ENCODE measurements around the gene CSRNP3. TPM values are rescaled to one million over a fixed set of nuclear protein-coding genes. Genes with fewer than 3 reads are reported as not detected.

CSRNP3 gene
- polyA plus RNA-seq, 2 of the 4 experiments (the other 2 are of a cell fraction), result 0.05 to 0.25 TPM

GRCh38 chr2:165536851-165537499 lies 67.5 kb downstream of the CSRNP3 start:
- DNase-seq (ENCODE audit: low read depth in 1 of 2, low spot score in 1 of 2) (no peak), ATAC-seq (no peak), FAIRE-seq (no peak)
- no peaks in the 10 kb centered on the region for H3K9me3 ChIP-seq
- no peak overlapping the region for H3K4me3 ChIP-seq
- ChIA-PET CTCF (interaction anchor here (0.6 kb wide), 1 partner anchor 69 kb away, joined by 3 read pairs; no protein-coding TSS in a partner anchor), POLR2A (no interaction called here)
- 20% methylated on average over 3 of the region's 3 CpGs for WGBS (ENCODE audit: missing lambda C conversion rate)
- no peak overlapping the region for H3K4me2 ChIP-seq
- TF ChIP-seq POLR2AphosphoS2 (conservative IDR thresholded peaks at IDR 0.05; ENCODE audit: low read length) (no peak), NR3C1 (IDR thresholded peaks at IDR 0.05) (no peak), RFX5 (IDR thresholded peaks at IDR 0.05) (no peak), FOSL2 (IDR thresholded peaks at IDR 0.05) (no peak), FOSL2 (CRISPR knock-in tag; IDR thresholded peaks at IDR 0.05) (no peak), HMGXB4 (CRISPR knock-in tag; IDR thresholded peaks at IDR 0.05; ENCODE audit: borderline replicate concordance) (no peak), ELK1 (IDR thresholded peaks at IDR 0.05; ENCODE audit: low read depth, low read length) (no peak)
- H3K27ac ChIP-seq, result no peak overlapping the region
- H3K4me1 ChIP-seq, result no peaks in the 10 kb centered on the region

- no peak overlapping the region for H3K27ac ChIP-seq
- no peak for DNase-seq (ENCODE audit: low read depth in 1 of 2, low spot score in 1 of 2)
- no peak for FAIRE-seq
- no peaks in the 10 kb centered on the region for H3K4me1 ChIP-seq
- H3K4me3 ChIP-seq, result no peak overlapping the region
- POLR2A ChIA-PET, result interaction anchor here (0.6 kb wide), 1 partner anchor 76 kb away, joined by 8 read pairs; no protein-coding TSS in a partner anchor
- CTCF ChIA-PET, result no interaction called here
- TF ChIP-seq MAX (IDR thresholded peaks at IDR 0.05) (no peak), USF2 (IDR thresholded peaks at IDR 0.05) (no peak), TP53 (CRISPR knock-in tag; IDR thresholded peaks at IDR 0.05) (no peak), EHMT2 (IDR thresholded peaks at IDR 0.05; ENCODE audit: low read depth) (no peak), SMC3 (IDR thresholded peaks at IDR 0.05) (no peak), RARB (CRISPR knock-in tag; IDR thresholded peaks at IDR 0.05) (no peak), ZSCAN20 (CRISPR knock-in tag; IDR thresholded peaks at IDR 0.05) (no peak), ATOH8 (CRISPR knock-in tag; IDR thresholded peaks at IDR 0.05; ENCODE audit: low read depth) (no peak), MAFK (IDR thresholded peaks at IDR 0.05; ENCODE audit: partially characterized antibody) (no peak), ZC3H11A (IDR thresholded peaks at IDR 0.05) (no peak), CEBPB (IDR thresholded peaks at IDR 0.05) (no peak), POLR2A (IDR thresholded peaks at IDR 0.05; ENCODE audit: low read length) (no peak), NFE2L2 (conservative IDR thresholded peaks at IDR 0.05; ENCODE audit: low read length) (no peak)
- no peaks in the 10 kb centered on the region for H3K9me3 ChIP-seq
- no peak overlapping the region for H3K4me2 ChIP-seq
- no peak for ATAC-seq
These were observed 70.5 kb downstream of the CSRNP3 start for GRCh38 chr2:165539985-165540384.

- ATAC-seq (no peak), DNase-seq (ENCODE audit: low read depth in 1 of 2, low spot score in 1 of 2) (no peak), FAIRE-seq (no peak)
- Histone ChIP-seq H3K4me1 (no peaks in the 10 kb centered on the region), H3K27ac (no peak overlapping the region), H3K4me2 (no peak overlapping the region), H3K4me3 (no peak overlapping the region), H3K9me3 (no peaks in the 10 kb centered on the region)
- ChIA-PET CTCF (no interaction called here), POLR2A (no interaction called here)
- TF ChIP-seq HMGXB4 (CRISPR knock-in tag; IDR thresholded peaks at IDR 0.05; ENCODE audit: borderline replicate concordance) (no peak), RNF2 (IDR thresholded peaks at IDR 0.05; ENCODE audit: borderline replicate concordance, low read depth) (no peak), FOSL2 (IDR thresholded peaks at IDR 0.05) (no peak), FOSL2 (CRISPR knock-in tag; IDR thresholded peaks at IDR 0.05) (no peak)
- WGBS (ENCODE audit: missing lambda C conversion rate), result 42% methylated on average over 2 of the region's 2 CpGs
These were observed 75.4 kb downstream of the CSRNP3 start for GRCh38 chr2:165544897-165545296.
